PC-9 (cell line): ENCODE results near the gene GALNT14. TPM values are rescaled to one million over a fixed set of nuclear protein-coding genes. Genes with fewer than 3 reads are reported as not detected.

Source experiments
- BruUV-seq: library from RNA; stranded (reverse); fragments of 400-500 nt; replicated peaks from 2 replicates; lab custom pipeline; 2021; lab: Mats Ljungman, UMichigan
- CTCF ChIA-PET: fragments of 300-600 bp; sonication (Branson Sonifier 250); formaldehyde crosslinking; loops from one replicate; lab custom pipeline; 2022; ENCODE audit warnings: antibody characterized with exemption; lab: Charles Lee
- POLR2A ChIA-PET: fragments of 300-600 bp; sonication (Branson Sonifier 250); formaldehyde crosslinking; loops from one replicate; lab custom pipeline; 2022; ENCODE audit warnings: antibody characterized with exemption; ENCODE audit not compliant: unreplicated experiment; lab: Charles Lee
- DNase-seq, 2 experiments: peaks; one replicate each; pipeline versions ENCODE4 v3.0.0 to v3.0.0-alpha.2; 2015 to 2022; ENCODE audit warnings: mixed read lengths in 1 of 2
- H2AFZ ChIP-seq: fragments of 200-600 bp; sonication (generic); 2 replicates; pipeline ENCODE4 v1.8.1; 2017; ENCODE audit warnings: antibody characterized with exemption
- H3F3A ChIP-seq: fragments of 200-600 bp; sonication (generic); 2 replicates; pipeline ENCODE4 v1.8.1; 2017; ENCODE audit warnings: antibody characterized with exemption, mild to moderate bottlenecking, low read depth; ENCODE audit not compliant: insufficient read depth
- H3K27ac ChIP-seq: fragments of 200-600 bp; sonication (generic); 2 replicates; pipeline ENCODE4 v1.6.1; 2016; ENCODE audit warnings: mixed run types
- H3K27me3 ChIP-seq: fragments of 200-600 bp; sonication (generic); 2 replicates; pipeline ENCODE4 v1.6.1; 2016; ENCODE audit warnings: low read depth, mixed run types; ENCODE audit not compliant: insufficient read depth
- H3K36me3 ChIP-seq: fragments of 200-600 bp; sonication (generic); 2 replicates; pipeline ENCODE4 v1.6.1; 2016; ENCODE audit warnings: low read depth, mixed run types
- H3K4me1 ChIP-seq: fragments of 200-600 bp; sonication (generic); replicated peaks from 2 replicates; pipeline ENCODE4 v1.6.1; 2016; ENCODE audit warnings: mixed run types; ENCODE audit not compliant: insufficient read depth
- H3K4me2 ChIP-seq: fragments of 200-600 bp; sonication (generic); 2 replicates; pipeline ENCODE4 v1.6.1; 2017; ENCODE audit warnings: mixed run types
- H3K4me3 ChIP-seq: fragments of 200-600 bp; sonication (generic); 2 replicates; pipeline ENCODE4 v1.6.1; 2016; ENCODE audit warnings: mixed run types
- H3K79me2 ChIP-seq: fragments of 200-600 bp; sonication (generic); 2 replicates; pipeline ENCODE4 v1.6.1; 2017; ENCODE audit warnings: low read depth, mixed run types
- H3K9me2 ChIP-seq: fragments of 200-600 bp; sonication (generic); 2 replicates; pipeline ENCODE4 v1.8.1; 2017; ENCODE audit warnings: mild to moderate bottlenecking; ENCODE audit not compliant: insufficient read depth
- H3K9me3 ChIP-seq: fragments of 200-600 bp; sonication (generic); 2 replicates; pipeline ENCODE4 v1.8.1; 2016; ENCODE audit warnings: low read depth; ENCODE audit not compliant: insufficient read depth
- H4K20me1 ChIP-seq: fragments of 200-600 bp; sonication (generic); 2 replicates; pipeline ENCODE4 v1.8.1; 2017; ENCODE audit not compliant: insufficient read depth
- EZH2 ChIP-seq: fragments of 200-600 bp; sonication (generic); IDR thresholded peaks from 2 replicates; pipeline ENCODE4 v1.8.0; 2017; ENCODE audit warnings: antibody characterized with exemption, low read depth
- intact Hi-C: fragments of 100-400 bp; cut with micrococcal nuclease; formaldehyde crosslinking; loops from one replicate; pipeline ENCODE4 v1.10.0; 2022; ENCODE audit not compliant: unreplicated experiment
- total RNA-seq: library from RNA; stranded (reverse); gene quantifications from 2 replicates; pipeline ENCODE4 v1.2.3, GENCODE V29; 2021
- TF ChIP-seq, protein P1 (sequence below): fragments of 200-600 bp; sonication (generic); conservative IDR thresholded peaks from 2 replicates; pipeline ENCODE4 v1.6.1; 2017; ENCODE audit warnings: mixed run types, antibody characterized with exemption, mild to moderate bottlenecking, moderate library complexity

GALNT14 gene
- total RNA-seq, 1 experiment from 2014 or later: 3.1 TPM

DNA sequence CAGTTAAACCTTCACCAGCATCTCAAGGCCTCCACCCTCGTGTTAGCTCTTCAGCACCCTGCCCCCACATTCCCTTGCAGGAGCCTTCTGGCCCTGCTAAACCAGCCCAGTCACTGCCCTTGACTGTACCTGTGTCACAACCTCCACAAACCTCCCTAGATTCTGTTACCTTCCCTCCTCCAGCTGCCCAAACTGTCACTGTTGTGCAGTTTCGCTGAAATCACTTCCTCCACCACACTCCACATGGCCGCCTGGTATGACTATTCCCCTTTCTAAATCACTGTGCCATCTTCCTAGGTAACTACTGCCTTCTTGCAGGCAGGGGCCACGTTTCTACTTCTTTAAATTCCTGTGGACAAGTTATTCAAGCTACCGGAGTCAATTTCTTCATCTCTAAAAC, 160.2 kb downstream of the GALNT14 start:
- H3K9me3 ChIP-seq: no peaks in the 10 kb centered on the region
- CTCF ChIA-PET: no interaction called here

DNA sequence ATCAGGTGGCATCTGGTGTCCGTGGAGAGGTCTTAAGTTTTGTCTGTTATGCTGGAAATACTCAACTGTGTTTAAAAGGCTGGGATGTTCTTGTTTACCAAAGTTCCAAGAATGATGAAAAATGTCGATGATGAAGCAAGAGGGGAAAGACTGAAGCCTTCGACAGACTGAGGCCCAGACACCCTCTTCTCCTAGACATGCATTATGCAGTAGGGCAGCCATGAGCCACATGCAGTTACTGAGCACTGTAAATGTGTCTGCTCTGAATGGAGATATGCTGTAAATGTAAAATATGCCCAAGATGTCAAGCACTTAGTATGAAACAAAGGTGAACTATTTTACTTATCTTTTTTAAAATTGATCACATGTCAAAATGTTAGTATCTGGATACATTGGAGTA, 163.1 kb downstream of the GALNT14 start:
- POLR2A ChIA-PET: no interaction called here
- Histone ChIP-seq H3K9me3 (no peaks in the 10 kb centered on the region), H3K27me3 (no peaks in the 10 kb centered on the region), H2AFZ (no peak overlapping the region), H3K9me2 (no peaks in the 10 kb centered on the region), H3K36me3 (no peaks in the 10 kb centered on the region), H3K4me3 (no peak overlapping the region), H3K79me2 (peaks cover 5% of the 10 kb centered on the region; the same call in 1 of the 2 replicates), H4K20me1 (no peaks in the 10 kb centered on the region), H3K4me1 (peaks cover 5% of the 10 kb centered on the region), H3F3A (peaks cover 4% of the 10 kb centered on the region), H3K4me2 (no peak overlapping the region), H3K27ac (no peak overlapping the region)
- BruUV-seq: no TSS peak
- DNase-seq: no peak
- CTCF ChIA-PET: interaction anchor here (0.6 kb wide), 1 partner anchor 92 kb away, joined by 5 read pairs; no protein-coding TSS in a partner anchor
- intact Hi-C loops: no loop called here
- TF ChIP-seq EZH2: no peak
- TF ChIP-seq, protein P1, sequence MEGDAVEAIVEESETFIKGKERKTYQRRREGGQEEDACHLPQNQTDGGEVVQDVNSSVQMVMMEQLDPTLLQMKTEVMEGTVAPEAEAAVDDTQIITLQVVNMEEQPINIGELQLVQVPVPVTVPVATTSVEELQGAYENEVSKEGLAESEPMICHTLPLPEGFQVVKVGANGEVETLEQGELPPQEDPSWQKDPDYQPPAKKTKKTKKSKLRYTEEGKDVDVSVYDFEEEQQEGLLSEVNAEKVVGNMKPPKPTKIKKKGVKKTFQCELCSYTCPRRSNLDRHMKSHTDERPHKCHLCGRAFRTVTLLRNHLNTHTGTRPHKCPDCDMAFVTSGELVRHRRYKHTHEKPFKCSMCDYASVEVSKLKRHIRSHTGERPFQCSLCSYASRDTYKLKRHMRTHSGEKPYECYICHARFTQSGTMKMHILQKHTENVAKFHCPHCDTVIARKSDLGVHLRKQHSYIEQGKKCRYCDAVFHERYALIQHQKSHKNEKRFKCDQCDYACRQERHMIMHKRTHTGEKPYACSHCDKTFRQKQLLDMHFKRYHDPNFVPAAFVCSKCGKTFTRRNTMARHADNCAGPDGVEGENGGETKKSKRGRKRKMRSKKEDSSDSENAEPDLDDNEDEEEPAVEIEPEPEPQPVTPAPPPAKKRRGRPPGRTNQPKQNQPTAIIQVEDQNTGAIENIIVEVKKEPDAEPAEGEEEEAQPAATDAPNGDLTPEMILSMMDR: no peak

More for the DNA sequence above, 160.2 kb downstream of the GALNT14 start:
- POLR2A ChIA-PET: interaction anchor here (0.7 kb wide), 1 partner anchor 383 kb away, joined by 4 read pairs; no protein-coding TSS in a partner anchor
- Histone ChIP-seq H3K36me3 (no peaks in the 10 kb centered on the region), H3K27ac (no peak overlapping the region), H3K4me2 (no peak overlapping the region), H3K79me2 (peaks cover 5% of the 10 kb centered on the region; the same call in 1 of the 2 replicates), H2AFZ (no peak overlapping the region), H3K27me3 (no peaks in the 10 kb centered on the region), H3K4me1 (peaks cover 11% of the 10 kb centered on the region), H3F3A (peaks cover 16% of the 10 kb centered on the region), H4K20me1 (no peaks in the 10 kb centered on the region), H3K9me2 (no peaks in the 10 kb centered on the region), H3K4me3 (no peak overlapping the region)
- BruUV-seq: no TSS peak
- intact Hi-C loops: no loop called here
- no peak for TF ChIP-seq EZH2
- TF ChIP-seq, protein P1: no peak
- DNase-seq: no peak

GRCh38 chr2:30974554-30974953, 163.7 kb downstream of the GALNT14 start:
- Histone ChIP-seq H3F3A (peaks cover 2% of the 10 kb centered on the region; the same call in 1 of the 2 replicates), H3K4me3 (no peak overlapping the region), H3K9me3 (no peaks in the 10 kb centered on the region), H4K20me1 (no peaks in the 10 kb centered on the region), H3K27ac (no peak overlapping the region), H3K36me3 (no peaks in the 10 kb centered on the region), H3K79me2 (peaks cover 5% of the 10 kb centered on the region; the same call in 1 of the 2 replicates), H3K4me1 (peaks cover 5% of the 10 kb centered on the region), H3K9me2 (no peaks in the 10 kb centered on the region), H3K4me2 (no peak overlapping the region), H3K27me3 (no peaks in the 10 kb centered on the region), H2AFZ (no peak overlapping the region)
- POLR2A ChIA-PET: no interaction called here
- no peak for DNase-seq
- BruUV-seq: no TSS peak
- intact Hi-C loops: no loop called here
- TF ChIP-seq EZH2: no peak
- TF ChIP-seq, protein P1: no peak
- CTCF ChIA-PET: no interaction called here
